ENCODE measurements around the gene PPIH.

DNA sequence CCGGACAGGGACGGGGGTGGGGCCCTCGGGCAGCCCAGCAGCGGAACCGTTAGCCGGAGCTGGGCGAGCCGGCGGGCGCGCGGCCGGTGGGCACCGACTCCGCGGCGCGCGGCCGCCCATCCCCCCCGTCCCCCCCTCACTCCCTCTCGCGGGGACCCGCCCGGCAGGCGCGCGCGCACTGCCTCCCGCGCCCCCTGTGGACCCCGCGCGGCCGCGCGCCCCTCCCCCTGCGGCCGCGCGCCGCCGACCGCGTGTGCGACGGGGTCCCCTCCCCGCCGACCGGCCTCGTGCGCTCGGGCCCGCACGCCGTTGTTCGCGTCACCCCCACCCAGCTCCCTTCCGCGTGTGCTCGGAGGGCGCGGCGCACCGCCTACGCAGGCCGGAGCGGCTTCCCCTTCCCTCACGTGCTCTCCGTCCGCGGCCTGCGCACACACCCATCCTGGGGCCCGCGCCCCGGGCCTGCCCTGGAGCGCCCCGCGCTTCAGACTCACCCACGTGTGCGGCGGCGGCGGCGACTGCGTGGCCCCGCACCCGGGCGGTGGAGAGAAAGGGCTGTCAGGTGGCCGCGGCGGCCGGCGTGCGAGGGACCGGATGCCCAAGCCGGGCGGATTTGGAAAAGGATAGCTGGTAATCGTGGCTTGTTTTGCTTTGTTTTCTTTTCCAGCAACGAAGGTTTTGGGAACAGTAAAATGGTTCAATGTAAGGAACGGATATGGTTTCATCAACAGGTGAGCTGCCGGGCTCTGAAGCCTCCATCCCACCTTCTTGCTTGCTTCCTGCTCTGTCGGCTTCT lies 24.7 kb downstream of the PPIH start:
- TF ChIP-seq CTCF (IDR thresholded peaks at IDR 0.05) (no peak), EP300 (IDR thresholded peaks at IDR 0.05) (no peak), POLR2A (IDR thresholded peaks at IDR 0.05; ENCODE audit: low read depth) (peak; percentile 6)
